ENCODE data around the gene C11orf98. TPM values are rescaled to one million over a fixed set of nuclear protein-coding genes. Genes with fewer than 3 reads are reported as not detected.

The C11orf98 gene
- total and polyA plus RNA-seq, 2 of the 13 experiments (the other 11 are each of a cell fraction or from before 2014, with no cell fraction given) = 30.4 to 91.8 TPM

- TF ChIP-seq, protein P1, sequence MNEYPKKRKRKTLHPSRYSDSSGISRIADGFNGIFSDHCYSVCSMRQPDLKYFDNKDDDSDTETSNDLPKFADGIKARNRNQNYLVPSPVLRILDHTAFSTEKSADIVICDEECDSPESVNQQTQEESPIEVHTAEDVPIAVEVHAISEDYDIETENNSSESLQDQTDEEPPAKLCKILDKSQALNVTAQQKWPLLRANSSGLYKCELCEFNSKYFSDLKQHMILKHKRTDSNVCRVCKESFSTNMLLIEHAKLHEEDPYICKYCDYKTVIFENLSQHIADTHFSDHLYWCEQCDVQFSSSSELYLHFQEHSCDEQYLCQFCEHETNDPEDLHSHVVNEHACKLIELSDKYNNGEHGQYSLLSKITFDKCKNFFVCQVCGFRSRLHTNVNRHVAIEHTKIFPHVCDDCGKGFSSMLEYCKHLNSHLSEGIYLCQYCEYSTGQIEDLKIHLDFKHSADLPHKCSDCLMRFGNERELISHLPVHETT (CRISPR knock-in tag; conservative IDR thresholded peaks at IDR 0.05) = no peak
- TF ChIP-seq RFXAP (CRISPR knock-in tag; IDR thresholded peaks at IDR 0.05; ENCODE audit: borderline replicate concordance) = 0 out of 2 replicates have a peak, but pooled peaks have one; percentile 34
- TF ChIP-seq ZNF232 (CRISPR knock-in tag; IDR thresholded peaks at IDR 0.05; ENCODE audit: borderline replicate concordance) = 0 out of 2 replicates have a peak, but pooled peaks have one; percentile 50
- TF ChIP-seq GZF1 (CRISPR knock-in tag; IDR thresholded peaks at IDR 0.05) = no peak
- peak; percentile 12 for TF ChIP-seq JARID2 (CRISPR knock-in tag; IDR thresholded peaks at IDR 0.05; ENCODE audit: insufficient replicate concordance)
- TF ChIP-seq ZNF891 (CRISPR knock-in tag; IDR thresholded peaks at IDR 0.05) = peak; percentile 60; the same call in 1 of the 2 replicates
- TF ChIP-seq ZNF558 (CRISPR knock-in tag; IDR thresholded peaks at IDR 0.05; ENCODE audit: borderline replicate concordance) = no peak
- TF ChIP-seq MYC (CRISPR knock-in tag; IDR thresholded peaks at IDR 0.05; ENCODE audit: borderline replicate concordance) = 0 out of 2 replicates have a peak, but pooled peaks have one; percentile 22
- 0 out of 2 replicates have a peak, but pooled peaks have one; percentile 19 for TF ChIP-seq ZNF740 (CRISPR knock-in tag; IDR thresholded peaks at IDR 0.05)
Measured at GRCh38 chr11:62666259-62666926, 1.4 kb upstream of the C11orf98 start (continued).

- Histone ChIP-seq H3K4me3 (replicated peaks in 1 of 3; ENCODE audit: insufficient read depth in 1 of 3, low read depth in 2 of 3, low read length in 3 of 3) (peak overlapping the region; percentile 69 to 97 (median 91)), H3K9me3 (ENCODE audit: low read length) (no peaks in the 10 kb centered on the region), H2AFZ (ENCODE audit: low read length) (no peak overlapping the region), H3K9ac (ENCODE audit: insufficient read depth, low read depth, low read length) (peak overlapping the region; percentile 91), H3K36me3 (replicated peaks in 1 of 2; ENCODE audit: control insufficient read depth in 1 of 2, insufficient read depth in 2 of 2, low read length in 2 of 2) (peaks cover 0 to 15% of the 10 kb centered on the region in 2 experiments; a peak in 2 of 5 replicates), H4K20me1 (ENCODE audit: insufficient read depth, low read length) (no peaks in the 10 kb centered on the region; the same call in none of the 2 replicates), H3K4me2 (ENCODE audit: low read depth, low read length) (peak overlapping the region; percentile 85), H3K79me2 (ENCODE audit: insufficient read depth, low read length) (peaks cover 35% of the 10 kb centered on the region), H3K27ac (ENCODE audit: extremely low read length, insufficient read depth, low read length) (peak overlapping the region; percentile 84), H3K27me3 (ENCODE audit: control insufficient read depth in 1 of 2, insufficient read depth in 2 of 2, low read length in 2 of 2) (no peaks in the 10 kb centered on the region; a peak in 1 of 5 replicates), H3K4me1 (ENCODE audit: insufficient read depth, low read length) (peaks cover 53% of the 10 kb centered on the region)
- POLR2A ChIA-PET = interaction anchor here (0.7 to 4.5 kb wide), 36 partner anchors 10 to 272 kb away, joined by 3 to 186 read pairs (median 11); partner anchors contain the start of genes AHNAK, B3GAT3, BSCL2 and EEF1G
- in situ Hi-C loops (cut with HindIII; ENCODE audit: extremely low pct_ligation_motif_present, low pct_unique_long_range_greater_than_20kb) = no loop called here
- FAIRE-seq (no peak), ATAC-seq (peak; percentile 13), DNase-seq (ENCODE audit: low spot score) (no peak)
- intact Hi-C loops (cut with micrococcal nuclease; ENCODE audit: unreplicated experiment) = no loop called here
- CTCF ChIA-PET (ENCODE audit: low intra/inter-chr PET ratio, low total read pairs) = no interaction called here
- BruUV-seq (replicated peaks) = no TSS peak
- 2% methylated on average over 35 of the region's 39 CpGs for WGBS (ENCODE audit: low lambda C conversion rate)
- TF ChIP-seq, protein P2, sequence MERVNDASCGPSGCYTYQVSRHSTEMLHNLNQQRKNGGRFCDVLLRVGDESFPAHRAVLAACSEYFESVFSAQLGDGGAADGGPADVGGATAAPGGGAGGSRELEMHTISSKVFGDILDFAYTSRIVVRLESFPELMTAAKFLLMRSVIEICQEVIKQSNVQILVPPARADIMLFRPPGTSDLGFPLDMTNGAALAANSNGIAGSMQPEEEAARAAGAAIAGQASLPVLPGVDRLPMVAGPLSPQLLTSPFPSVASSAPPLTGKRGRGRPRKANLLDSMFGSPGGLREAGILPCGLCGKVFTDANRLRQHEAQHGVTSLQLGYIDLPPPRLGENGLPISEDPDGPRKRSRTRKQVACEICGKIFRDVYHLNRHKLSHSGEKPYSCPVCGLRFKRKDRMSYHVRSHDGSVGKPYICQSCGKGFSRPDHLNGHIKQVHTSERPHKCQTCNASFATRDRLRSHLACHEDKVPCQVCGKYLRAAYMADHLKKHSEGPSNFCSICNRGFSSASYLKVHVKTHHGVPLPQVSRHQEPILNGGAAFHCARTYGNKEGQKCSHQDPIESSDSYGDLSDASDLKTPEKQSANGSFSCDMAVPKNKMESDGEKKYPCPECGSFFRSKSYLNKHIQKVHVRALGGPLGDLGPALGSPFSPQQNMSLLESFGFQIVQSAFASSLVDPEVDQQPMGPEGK (CRISPR knock-in tag; IDR thresholded peaks at IDR 0.05) = peak; percentile 54; the same call in 1 of the 2 replicates
- TF ChIP-seq, protein P3, sequence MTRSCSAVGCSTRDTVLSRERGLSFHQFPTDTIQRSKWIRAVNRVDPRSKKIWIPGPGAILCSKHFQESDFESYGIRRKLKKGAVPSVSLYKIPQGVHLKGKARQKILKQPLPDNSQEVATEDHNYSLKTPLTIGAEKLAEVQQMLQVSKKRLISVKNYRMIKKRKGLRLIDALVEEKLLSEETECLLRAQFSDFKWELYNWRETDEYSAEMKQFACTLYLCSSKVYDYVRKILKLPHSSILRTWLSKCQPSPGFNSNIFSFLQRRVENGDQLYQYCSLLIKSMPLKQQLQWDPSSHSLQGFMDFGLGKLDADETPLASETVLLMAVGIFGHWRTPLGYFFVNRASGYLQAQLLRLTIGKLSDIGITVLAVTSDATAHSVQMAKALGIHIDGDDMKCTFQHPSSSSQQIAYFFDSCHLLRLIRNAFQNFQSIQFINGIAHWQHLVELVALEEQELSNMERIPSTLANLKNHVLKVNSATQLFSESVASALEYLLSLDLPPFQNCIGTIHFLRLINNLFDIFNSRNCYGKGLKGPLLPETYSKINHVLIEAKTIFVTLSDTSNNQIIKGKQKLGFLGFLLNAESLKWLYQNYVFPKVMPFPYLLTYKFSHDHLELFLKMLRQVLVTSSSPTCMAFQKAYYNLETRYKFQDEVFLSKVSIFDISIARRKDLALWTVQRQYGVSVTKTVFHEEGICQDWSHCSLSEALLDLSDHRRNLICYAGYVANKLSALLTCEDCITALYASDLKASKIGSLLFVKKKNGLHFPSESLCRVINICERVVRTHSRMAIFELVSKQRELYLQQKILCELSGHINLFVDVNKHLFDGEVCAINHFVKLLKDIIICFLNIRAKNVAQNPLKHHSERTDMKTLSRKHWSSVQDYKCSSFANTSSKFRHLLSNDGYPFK (CRISPR knock-in tag; IDR thresholded peaks at IDR 0.05; ENCODE audit: borderline replicate concordance) = peak; percentile 29; the same call in 1 of the 2 replicates
- TF ChIP-seq ZNF264 (CRISPR knock-in tag; IDR thresholded peaks at IDR 0.05) (0 out of 2 replicates have a peak, but pooled peaks have one; percentile 13), ZNF3 (CRISPR knock-in tag; IDR thresholded peaks at IDR 0.05) (no peak), RAD21 (CRISPR knock-in tag; IDR thresholded peaks at IDR 0.05) (0 out of 2 replicates have a peak, but pooled peaks have one; percentile 4)
Measured at GRCh38 chr11:62665599-62666258, 719 bp upstream of the C11orf98 start.

Data from HepG2 (cell line).